Spleen (tissue), 11 donors: ENCODE results near the gene TESMIN. TPM values are rescaled to one million over a fixed set of nuclear protein-coding genes. Genes with fewer than 3 reads are reported as not detected.

Source experiments
- DNase-seq: peaks from one replicate; pipeline ENCODE4 v3.0.0-alpha.2; 2020
- H3K27ac ChIP-seq, 8 donors: fragments of 200-600 bp; sonication (generic) in 7 of 8; 1 replicate in 4 of 8; 2 replicates in 4 of 8; pipeline versions ENCODE4 v1.5.0 to v1.8.0; 2016 to 2021; ENCODE audit warnings: inconsistent platforms in 4 of 8, mild to moderate bottlenecking in 4 of 8, moderate library complexity in 1 of 8
- H3K27me3 ChIP-seq, 7 donors: fragments of 200-600 bp; sonication (generic) in 6 of 7; replicated peaks in 1 of 7; 1 replicate in 4 of 7; 2 replicates in 3 of 7; pipeline versions ENCODE4 v1.5.0 to v1.8.0; 2016 to 2021; ENCODE audit warnings: inconsistent platforms in 3 of 7, mild to moderate bottlenecking in 1 of 7
- H3K36me3 ChIP-seq, 6 donors: fragments of 200-600 bp; sonication (generic) in 5 of 6; 1 replicate in 4 of 6; 2 replicates in 2 of 6; pipeline versions ENCODE4 v1.5.0 to v1.8.0; 2016 to 2021; ENCODE audit warnings: inconsistent platforms in 2 of 6
- H3K4me1 ChIP-seq, 6 donors: fragments of 200-600 bp; sonication (generic) in 5 of 6; 1 replicate in 3 of 6; 2 replicates in 3 of 6; pipeline versions ENCODE4 v1.5.0 to v1.8.0; 2016 to 2021; ENCODE audit warnings: inconsistent platforms in 3 of 6
- H3K4me3 ChIP-seq, 8 donors: fragments of 200-600 bp; sonication (generic) in 7 of 8; 1 replicate in 4 of 8; 2 replicates in 4 of 8; pipeline versions ENCODE4 v1.5.0 to v1.8.0; 2016 to 2021; ENCODE audit warnings: inconsistent platforms in 4 of 8, mild to moderate bottlenecking in 4 of 8, moderate library complexity in 2 of 8
- H3K9me3 ChIP-seq, 8 donors: fragments of 200-600 bp; sonication (generic) in 7 of 8; 1 replicate in 4 of 8; 2 replicates in 4 of 8; pipeline versions ENCODE4 v1.5.0 to v1.8.0; 2016 to 2021; ENCODE audit warnings: inconsistent platforms in 4 of 8
- CTCF ChIP-seq, 11 experiments: fragments of 200-600 bp in 7 of 11; fragments of 450-650 bp in 4 of 11; sonication (generic) in 4 of 11; IDR thresholded peaks in 8 of 11; conservative IDR thresholded peaks in 3 of 11; 1 replicate in 7 of 11; 2 replicates in 4 of 11; pipeline versions ENCODE4 v1.4.0 to v1.8.0; 2016 to 2021; ENCODE audit warnings: antibody characterized with exemption in 11 of 11, inconsistent platforms in 4 of 11, mild to moderate bottlenecking in 1 of 11
- POLR2A ChIP-seq, 3 donors: fragments of 450-650 bp; IDR thresholded peaks; one replicate each; pipeline ENCODE4 v1.5.1; 2017; ENCODE audit warnings: antibody characterized with exemption in 3 of 3, mild to moderate bottlenecking in 1 of 3
- POLR2AphosphoS5 ChIP-seq, 3 donors: sonication (generic); formaldehyde crosslinking; IDR thresholded peaks; one replicate each; pipeline ENCODE4 v1.5.1; 2017; ENCODE audit warnings: antibody characterized with exemption in 3 of 3
- WGBS, 5 donors: extraction: QIAGEN DNeasy Blood & Tissue Kit in 3 of 5; methylation state at CpG; one replicate each; pipeline versions ENCODE4 v1.1.5 to v1.1.7; 2013 to 2018; 5-methylcytosine and 5-hydroxymethylcytosine counted together
- intact Hi-C: fragments of 100-400 bp; cut with DNase I; formaldehyde crosslinking; loops from one replicate; pipeline ENCODE4 v1.15.0; 2023; ENCODE audit warnings: low total_unique reads
- polyA plus RNA-seq, 3 donors: library from polyadenylated mRNA; stranded (reverse); fragments of 200-250 nt; gene quantifications; one replicate each; pipeline ENCODE4 v1.2.1, GENCODE V29; 2013
- total RNA-seq, 7 donors: library from RNA; depleted of rRNA in 3 of 7; stranded (reverse); fragments of >200 nt in 3 of 7; fragmentation: NEBNext Ultra II Directional in 4 of 7; extraction: Animal tissue kit (Norgen Biotek cat#: 25700) in 4 of 7; gene quantifications; one replicate each; pipeline versions ENCODE4 v1.1.0 to v1.2.1, GENCODE V29; 2016 to 2021
- donor health status: healthy with polysubstance abuse.
- donor health status: DM: no; HTN: no; CAD: no; lungs with moderate emphysema.
- donor health status: DM: no; HTN: no; CAD: no.
- donor health status: Bipolar disorder and iron deficiency.
- donor health status: healthy.
- donor health status: DM: no; HTN: no; CAD: no.
- donor health status: DM: yes; HTN: yes; CAD: no.

TESMIN gene
- total and polyA plus RNA-seq, 10 donors: 0.70 to 8.4 (median 4.4) TPM

GRCh38 chr11:68721075-68721474 is 30.2 kb downstream of the TESMIN start:
- WGBS, 5 donors: 81 to 90% (median 83%) methylated on average over 2 of the region's 2 CpGs
- Histone ChIP-seq H3K4me1 (peaks cover 0 to under 1% (median 0%) of the 10 kb centered on the region in 6 donors), H3K27me3 (no peaks in the 10 kb centered on the region), H3K36me3 (no peaks in the 10 kb centered on the region), H3K9me3 (peaks cover 0 to 21% (median 7%) of the 10 kb centered on the region in 8 donors), H3K4me3 (no peak overlapping the region), H3K27ac (no peak overlapping the region)
- intact Hi-C loops: no loop called here
- TF ChIP-seq CTCF (IDR thresholded peaks at IDR 0.05 in 8 of 11, conservative IDR thresholded peaks at IDR 0.05 in 3 of 11) (no peak), POLR2A (IDR thresholded peaks at IDR 0.05) (no peak), POLR2AphosphoS5 (IDR thresholded peaks at IDR 0.05) (no peak)
- DNase-seq: no peak

DNA sequence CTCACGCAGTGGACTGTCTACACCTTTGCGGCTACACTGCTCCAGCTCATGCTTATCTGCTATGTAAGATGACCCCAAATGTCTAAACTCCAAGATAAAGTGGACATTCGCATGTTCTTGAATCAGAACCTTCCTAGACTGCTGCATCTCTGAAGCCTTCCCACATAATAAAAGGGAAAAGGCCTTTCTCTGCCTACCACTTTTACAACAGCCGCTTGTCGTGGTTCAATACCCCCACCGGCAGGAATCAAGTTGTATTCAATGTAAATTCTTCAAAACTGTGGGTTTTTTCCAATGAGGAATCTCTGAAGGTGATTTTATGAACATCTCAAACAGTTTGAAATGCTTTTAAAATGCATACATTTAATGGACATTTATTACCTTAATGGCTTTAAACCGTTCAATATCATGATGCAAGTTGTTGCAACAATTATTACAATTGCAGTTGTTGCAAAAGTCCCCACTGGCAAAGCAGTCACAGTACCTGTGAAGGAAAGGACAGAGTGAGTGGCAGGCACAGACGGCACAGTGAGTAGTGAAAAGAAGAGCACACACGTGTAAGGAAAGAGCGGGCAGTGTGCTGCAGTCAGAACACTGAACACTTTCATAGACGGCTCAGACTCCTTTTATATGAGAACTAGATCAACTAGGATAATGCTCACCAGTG is 35.7 kb downstream of the TESMIN start:
- Histone ChIP-seq H3K9me3 (peaks cover 0 to 20% (median 7%) of the 10 kb centered on the region in 8 donors), H3K4me1 (peaks cover 0 to 5% (median 0%) of the 10 kb centered on the region in 6 donors), H3K36me3 (peaks cover 0 to 6% (median 0%) of the 10 kb centered on the region in 6 donors), H3K27me3 (peaks cover 0 to 5% (median 0%) of the 10 kb centered on the region in 7 donors), H3K4me3 (no peak overlapping the region), H3K27ac (no peak overlapping the region)
- TF ChIP-seq POLR2AphosphoS5 (IDR thresholded peaks at IDR 0.05): no peak
- no peak for TF ChIP-seq POLR2A (IDR thresholded peaks at IDR 0.05)
- TF ChIP-seq CTCF (IDR thresholded peaks at IDR 0.05 in 8 of 11, conservative IDR thresholded peaks at IDR 0.05 in 3 of 11): no peak
- 70 to 93% (median 86%) methylated on average over 11 of the region's 11 CpGs for WGBS, 5 donors
- intact Hi-C loops: no loop called here
- DNase-seq: no peak

GRCh38 chr11:68714060-68714856 is 37.1 kb downstream of the TESMIN start:
- H3K4me1 ChIP-seq: peaks cover 0 to 5% (median 0%) of the 10 kb centered on the region in 6 donors
- H3K36me3 ChIP-seq: peaks cover 0 to 6% (median 0%) of the 10 kb centered on the region in 6 donors
- H3K9me3 ChIP-seq: peaks cover 0 to 7% (median 0%) of the 10 kb centered on the region in 8 donors
- peaks cover 0 to 5% (median 0%) of the 10 kb centered on the region in 7 donors for H3K27me3 ChIP-seq
- H3K4me3 ChIP-seq: no peak overlapping the region
- TF ChIP-seq POLR2AphosphoS5 (IDR thresholded peaks at IDR 0.05): no peak
- no peak for TF ChIP-seq POLR2A (IDR thresholded peaks at IDR 0.05)
- no peak for TF ChIP-seq CTCF (IDR thresholded peaks at IDR 0.05 in 8 of 11, conservative IDR thresholded peaks at IDR 0.05 in 3 of 11)
- DNase-seq: no peak
- intact Hi-C loops: no loop called here
- H3K27ac ChIP-seq: no peak overlapping the region
- 78 to 91% (median 87%) methylated on average over 19 to 23 of the region's 23 CpGs for WGBS, 5 donors

- Histone ChIP-seq H3K4me3 (no peak overlapping the region), H3K4me1 (peaks cover 0 to 5% (median 0%) of the 10 kb centered on the region in 6 donors), H3K27ac (no peak overlapping the region), H3K9me3 (no peaks in the 10 kb centered on the region), H3K36me3 (peaks cover 0 to 6% (median 0%) of the 10 kb centered on the region in 6 donors), H3K27me3 (peaks cover 0 to 5% (median 0%) of the 10 kb centered on the region in 7 donors)
- no peak for TF ChIP-seq POLR2AphosphoS5 (IDR thresholded peaks at IDR 0.05)
- no peak for TF ChIP-seq CTCF (IDR thresholded peaks at IDR 0.05 in 8 of 11, conservative IDR thresholded peaks at IDR 0.05 in 3 of 11)
- no peak for TF ChIP-seq POLR2A (IDR thresholded peaks at IDR 0.05)
- intact Hi-C loops: no loop called here
- whole genome bisulfite sequencing, 5 donors: 89 to 97% (median 96%) methylated on average over 8 of the region's 8 CpGs
- DNase-seq: no peak
These were observed 40.2 kb downstream of the TESMIN start for GRCh38 chr11:68711114-68711513.
